ENCODE data around the gene MAPRE2.

GRCh38 chr18:35163014-35163539, 121.9 kb downstream of the MAPRE2 start:
- no peak for TF ChIP-seq CTCF (IDR thresholded peaks at IDR 0.05; ENCODE audit: low read length)
- no peak for TF ChIP-seq EZH2 (optimal IDR thresholded peaks at IDR 0.05; ENCODE audit: low read depth, low read length)
- TF ChIP-seq EZH2phosphoT487 (IDR thresholded peaks at IDR 0.05; ENCODE audit: low read length), result no peak
